Nephron (organoid): ENCODE measurements around the gene CDK11B.
"Not testable (repeated sequence)": the region's sequence is repeated elsewhere in the genome, so short reads cannot be mapped to it uniquely, and the experiment has no call there.

Experiments used
- H3K27ac Mint-ChIP-seq, 3 experiments: 2 replicates each; pipeline ENCODE4 v1.8.0; 2020; ENCODE audit warnings: mixed read lengths in 3 of 3, mild to moderate bottlenecking in 2 of 3, moderate library complexity in 1 of 3
- H3K27me3 Mint-ChIP-seq: 2 replicates; pipeline ENCODE4 v1.8.0; 2021; ENCODE audit warnings: low read depth, mild to moderate bottlenecking, moderate library complexity, mixed read lengths
- H3K36me3 Mint-ChIP-seq: 2 replicates; pipeline ENCODE4 v1.8.0; 2020; ENCODE audit warnings: low read depth, mixed read lengths
- H3K4me1 Mint-ChIP-seq: 2 replicates; pipeline ENCODE4 v1.8.0; 2020; ENCODE audit warnings: mixed read lengths
- H3K4me3 Mint-ChIP-seq, 3 experiments: 2 replicates each; pipeline ENCODE4 v1.8.0; 2020; ENCODE audit warnings: mild to moderate bottlenecking in 3 of 3, mixed read lengths in 3 of 3, moderate library complexity in 2 of 3
- H3K9me3 Mint-ChIP-seq: 2 replicates; pipeline ENCODE4 v1.8.0; 2020; ENCODE audit warnings: mixed read lengths
- TF ChIP-seq, protein P1 (sequence below), 3 experiments: fragments of 200-600 bp; sonication (generic); IDR thresholded peaks; one replicate each; pipeline ENCODE4 v1.5.0; 2021; ENCODE audit warnings: antibody characterized with exemption in 3 of 3; ENCODE audit not compliant: unreplicated experiment in 3 of 3

The CDK11B gene

DNA sequence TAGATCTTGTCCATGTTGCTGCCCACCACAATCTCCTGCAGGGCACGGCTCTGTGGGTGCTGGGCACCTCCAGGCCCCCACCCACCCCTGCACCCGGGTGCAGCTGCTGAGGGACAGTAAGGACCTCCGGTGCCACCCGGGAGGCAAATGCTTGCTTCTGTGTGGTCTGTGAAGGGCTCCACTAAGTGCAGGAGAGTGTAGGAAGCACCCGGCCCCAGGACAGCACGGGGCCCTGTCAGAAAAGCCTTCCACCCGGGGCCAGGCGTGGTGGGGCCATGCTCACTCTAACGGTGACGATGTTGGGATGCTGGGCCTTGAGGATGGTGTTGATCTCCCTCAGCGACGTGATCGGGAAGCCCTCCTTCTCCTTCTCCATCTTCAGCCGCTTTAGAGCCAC is 21.3 kb downstream of the CDK11B start:
- H3K4me1 Mint-ChIP-seq, H3K27me3 Mint-ChIP-seq, H3K4me3 Mint-ChIP-seq, H3K27ac Mint-ChIP-seq, H3K36me3 Mint-ChIP-seq, H3K9me3 Mint-ChIP-seq: not testable (repeated sequence)

DNA sequence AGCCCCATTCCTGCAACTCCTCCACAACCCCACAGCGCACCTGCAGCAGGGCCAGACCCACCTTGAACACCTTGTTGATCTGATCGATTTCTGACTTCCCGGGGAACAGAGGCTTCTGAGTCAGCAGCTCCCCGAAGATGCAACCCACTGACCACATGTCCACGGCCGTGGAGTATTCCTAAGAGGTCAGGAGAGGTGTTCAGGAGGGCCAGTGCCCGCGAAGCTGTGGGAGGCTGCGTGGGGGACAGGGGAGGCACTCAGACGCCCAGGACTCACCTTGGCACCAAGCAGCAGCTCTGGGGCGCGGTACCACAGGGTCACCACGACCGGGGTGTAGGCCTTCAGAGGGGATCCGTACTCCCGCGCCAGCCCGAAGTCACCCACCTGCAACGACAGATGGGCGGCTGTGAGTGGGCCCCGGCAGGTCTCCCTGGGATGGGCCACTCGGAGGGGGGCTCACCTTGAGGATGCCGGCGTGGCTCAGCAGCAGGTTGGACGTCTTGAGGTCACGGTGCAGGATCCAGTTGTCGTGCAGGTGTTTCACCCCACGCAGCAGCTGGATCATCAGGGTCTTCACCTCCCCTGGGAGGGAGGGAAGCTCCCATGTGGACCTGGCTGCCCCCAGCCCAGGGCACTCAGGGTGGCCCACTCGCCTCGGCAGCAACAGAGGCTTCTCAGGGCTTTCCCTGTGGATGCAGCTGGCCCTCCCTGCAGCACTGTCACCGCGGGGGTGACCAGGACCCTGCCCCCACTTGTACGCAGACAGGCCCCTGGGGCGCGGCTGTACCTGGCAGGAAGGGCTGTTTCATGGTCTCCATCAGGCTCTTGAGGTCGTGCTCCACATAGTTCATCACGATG is 22.0 kb downstream of the CDK11B start:
- not testable (repeated sequence) for H3K4me3 Mint-ChIP-seq, H3K9me3 Mint-ChIP-seq, H3K27me3 Mint-ChIP-seq, H3K4me1 Mint-ChIP-seq, H3K27ac Mint-ChIP-seq, H3K36me3 Mint-ChIP-seq

DNA sequence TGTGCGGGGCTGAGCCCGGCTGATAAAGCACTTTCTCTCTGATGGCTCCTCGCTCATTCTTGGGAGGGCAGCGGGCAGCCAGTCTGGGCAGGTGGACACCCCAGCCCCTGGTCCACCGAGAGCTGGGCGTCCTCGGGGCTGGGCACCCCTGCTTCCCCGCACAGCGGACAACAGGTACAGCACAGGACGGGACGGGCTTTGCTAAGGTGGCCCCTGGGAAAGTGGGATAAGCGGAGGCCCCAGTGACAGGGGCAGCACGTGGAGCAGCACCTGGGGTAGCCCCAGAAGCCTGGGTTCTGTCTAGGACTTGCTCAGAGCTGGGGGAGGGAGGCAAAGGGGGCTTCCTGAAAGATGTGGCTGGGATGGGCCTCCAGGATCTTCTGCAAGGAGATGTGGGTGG is 24.2 kb downstream of the CDK11B start:
- H3K27ac Mint-ChIP-seq, H3K4me1 Mint-ChIP-seq, H3K4me3 Mint-ChIP-seq, H3K27me3 Mint-ChIP-seq, H3K9me3 Mint-ChIP-seq, H3K36me3 Mint-ChIP-seq: not testable (repeated sequence)

DNA sequence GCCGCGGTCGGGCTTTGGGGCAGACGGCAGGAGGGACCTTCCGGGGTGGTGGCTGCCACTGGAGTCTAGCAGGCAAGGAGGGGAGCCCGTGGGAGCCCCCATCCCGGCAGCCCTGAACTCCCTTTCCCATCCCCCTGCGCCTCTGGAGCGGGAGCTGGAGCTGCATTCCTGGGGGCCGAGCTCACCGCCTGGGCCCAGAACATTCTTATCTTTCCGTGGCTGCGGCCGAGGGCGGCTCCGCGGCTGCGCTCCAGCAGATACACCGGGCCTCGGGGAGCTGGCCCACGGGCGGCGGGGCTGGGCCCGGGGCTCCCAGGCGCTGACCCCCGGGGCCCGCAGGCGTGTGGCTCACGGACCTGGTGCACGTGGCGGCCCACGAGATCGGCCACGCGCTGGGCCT is 25.4 kb downstream of the CDK11B start:
- not testable (repeated sequence) for H3K36me3 Mint-ChIP-seq, H3K27me3 Mint-ChIP-seq, H3K9me3 Mint-ChIP-seq, H3K27ac Mint-ChIP-seq, H3K4me1 Mint-ChIP-seq, H3K4me3 Mint-ChIP-seq

DNA sequence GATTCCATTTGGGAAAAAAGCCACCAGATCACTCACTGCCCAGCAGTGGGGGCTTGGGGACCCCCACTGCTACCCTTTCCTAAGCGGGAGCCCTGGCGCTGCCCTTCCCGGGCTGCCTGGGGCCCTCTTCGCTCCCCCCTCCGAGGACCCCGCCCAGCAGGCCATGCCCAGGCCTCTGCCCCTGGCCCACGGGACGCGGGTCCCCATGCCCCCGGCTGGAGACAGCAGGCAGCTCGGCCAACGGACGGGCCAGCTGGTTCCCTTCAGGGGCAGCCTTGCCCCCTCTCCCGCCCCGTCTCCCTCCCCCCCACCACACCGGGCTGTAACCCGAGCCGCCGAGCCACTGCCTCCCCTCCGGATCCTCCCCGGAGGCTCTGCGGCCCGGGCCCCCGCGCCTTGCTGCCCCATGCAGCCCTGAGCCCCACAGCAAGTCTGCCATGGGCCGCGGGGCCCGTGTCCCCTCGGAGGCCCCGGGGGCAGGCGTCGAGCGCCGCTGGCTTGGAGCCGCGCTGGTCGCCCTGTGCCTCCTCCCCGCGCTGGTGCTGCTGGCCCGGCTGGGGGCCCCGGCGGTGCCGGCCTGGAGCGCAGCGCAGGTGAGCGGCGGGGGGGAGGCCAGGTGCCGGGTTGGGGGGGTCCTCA is 26.9 kb downstream of the CDK11B start, which contains the start of gene MMP23B:
Gene MMP23B, plus strand, starts transcription at position 392 of the 639 bp plus-strand sequence. Its CDS starts 46 bp downstream, at position 438.
- no peaks in the 10 kb centered on the region for H3K36me3 Mint-ChIP-seq
- H3K4me3 Mint-ChIP-seq = peak within 1 kb of the TSS; percentile 75 to 78 (median 78)
- no peaks in the 10 kb centered on the region for H3K27me3 Mint-ChIP-seq
- H3K9me3 Mint-ChIP-seq = no peaks in the 10 kb centered on the region
- TF ChIP-seq, protein P1, sequence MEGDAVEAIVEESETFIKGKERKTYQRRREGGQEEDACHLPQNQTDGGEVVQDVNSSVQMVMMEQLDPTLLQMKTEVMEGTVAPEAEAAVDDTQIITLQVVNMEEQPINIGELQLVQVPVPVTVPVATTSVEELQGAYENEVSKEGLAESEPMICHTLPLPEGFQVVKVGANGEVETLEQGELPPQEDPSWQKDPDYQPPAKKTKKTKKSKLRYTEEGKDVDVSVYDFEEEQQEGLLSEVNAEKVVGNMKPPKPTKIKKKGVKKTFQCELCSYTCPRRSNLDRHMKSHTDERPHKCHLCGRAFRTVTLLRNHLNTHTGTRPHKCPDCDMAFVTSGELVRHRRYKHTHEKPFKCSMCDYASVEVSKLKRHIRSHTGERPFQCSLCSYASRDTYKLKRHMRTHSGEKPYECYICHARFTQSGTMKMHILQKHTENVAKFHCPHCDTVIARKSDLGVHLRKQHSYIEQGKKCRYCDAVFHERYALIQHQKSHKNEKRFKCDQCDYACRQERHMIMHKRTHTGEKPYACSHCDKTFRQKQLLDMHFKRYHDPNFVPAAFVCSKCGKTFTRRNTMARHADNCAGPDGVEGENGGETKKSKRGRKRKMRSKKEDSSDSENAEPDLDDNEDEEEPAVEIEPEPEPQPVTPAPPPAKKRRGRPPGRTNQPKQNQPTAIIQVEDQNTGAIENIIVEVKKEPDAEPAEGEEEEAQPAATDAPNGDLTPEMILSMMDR (IDR thresholded peaks at IDR 0.05; ENCODE audit: unreplicated experiment in 3 of 3) = no peak
- H3K4me1 Mint-ChIP-seq = no peaks in the 10 kb centered on the region
- H3K27ac Mint-ChIP-seq = no peak within 1 kb of the TSS

DNA sequence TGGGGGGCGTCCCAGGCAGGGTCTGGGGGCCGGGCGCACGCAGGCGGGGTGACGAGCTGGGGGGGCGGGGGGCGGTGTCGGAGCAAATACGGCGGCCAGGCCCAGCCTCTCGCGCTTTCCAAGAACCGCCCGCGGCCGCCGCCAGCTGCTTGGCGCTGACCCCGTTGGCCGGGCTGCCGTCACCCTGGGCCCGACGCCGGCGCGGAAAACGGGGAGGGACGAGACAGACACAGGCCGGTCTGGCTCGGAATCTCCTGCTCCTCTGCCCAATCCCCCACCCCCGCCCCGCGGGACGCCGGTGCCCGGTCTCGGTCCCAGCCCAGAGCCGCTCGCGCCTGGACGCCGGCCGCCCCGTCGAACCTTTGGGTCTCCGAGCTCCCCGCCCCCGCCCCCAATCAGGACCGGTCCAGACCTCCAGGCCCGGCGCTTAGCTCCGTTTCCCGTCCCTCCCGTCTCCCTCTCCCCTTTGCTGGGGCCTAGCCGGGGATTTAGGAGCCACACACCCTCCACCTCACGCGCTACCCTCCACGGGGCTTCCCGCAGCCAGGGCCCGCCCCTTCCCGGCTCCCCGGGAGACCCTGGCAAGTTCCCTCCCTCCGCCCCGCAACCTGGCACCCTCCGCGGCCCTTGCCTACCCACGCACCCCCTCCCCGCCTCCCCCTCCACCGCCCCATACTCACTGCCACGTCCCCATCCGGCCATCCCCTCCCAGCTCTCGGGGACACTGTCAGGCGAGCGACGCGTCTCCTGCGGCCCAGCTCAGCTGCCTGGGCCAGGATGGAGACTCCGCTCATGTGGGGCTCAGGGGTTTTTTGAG is 27.6 kb downstream of the CDK11B start:
- H3K9me3 Mint-ChIP-seq = no peaks in the 10 kb centered on the region
- no peaks in the 10 kb centered on the region for H3K36me3 Mint-ChIP-seq
- H3K4me1 Mint-ChIP-seq = no peaks in the 10 kb centered on the region
- TF ChIP-seq, protein P1 (IDR thresholded peaks at IDR 0.05; ENCODE audit: unreplicated experiment in 3 of 3) = no peak
- peak overlapping the region; percentile 75 to 78 (median 78) for H3K4me3 Mint-ChIP-seq
- no peaks in the 10 kb centered on the region for H3K27me3 Mint-ChIP-seq
- H3K27ac Mint-ChIP-seq = no peak overlapping the region

DNA sequence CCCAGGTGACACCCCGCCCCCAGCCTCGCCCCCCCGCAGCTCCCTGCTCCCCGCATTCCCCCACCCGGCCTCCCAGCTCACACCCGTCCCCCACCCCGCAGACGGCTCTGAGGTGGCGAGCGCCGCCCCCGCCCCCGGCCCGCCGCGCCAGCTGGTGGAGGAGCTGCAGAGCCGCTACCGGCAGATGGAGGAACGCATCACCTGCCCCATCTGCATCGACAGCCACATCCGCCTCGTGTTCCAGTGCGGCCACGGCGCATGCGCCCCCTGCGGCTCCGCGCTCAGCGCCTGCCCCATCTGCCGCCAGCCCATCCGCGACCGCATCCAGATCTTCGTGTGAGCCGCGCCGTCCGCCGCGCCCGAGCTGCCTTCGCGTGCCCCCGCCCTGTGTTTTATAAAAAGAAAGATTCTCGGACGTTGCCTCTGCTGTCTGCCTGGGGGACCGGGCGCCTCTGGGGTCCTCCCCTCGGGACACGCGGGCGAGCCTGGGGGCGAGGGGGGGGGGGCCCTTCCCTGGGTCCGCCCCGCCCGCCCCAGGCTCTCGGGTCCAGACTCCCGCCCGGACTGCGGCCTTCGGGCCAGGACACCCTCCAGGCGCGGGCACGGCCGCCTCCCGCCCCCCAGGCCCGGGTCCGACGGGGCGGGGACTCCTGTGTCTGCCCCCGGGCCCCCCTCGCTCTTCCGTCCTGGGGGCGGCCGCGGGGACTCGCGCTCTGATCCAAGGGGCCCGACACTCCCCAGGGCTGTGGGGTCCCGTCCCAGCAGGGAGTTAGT is 28.4 kb downstream of the CDK11B start:
- Mint-ChIP-seq H3K36me3 (no peaks in the 10 kb centered on the region), H3K4me3 (peak overlapping the region; percentile 71 to 82 (median 79)), H3K27ac (no peak overlapping the region), H3K27me3 (no peaks in the 10 kb centered on the region), H3K9me3 (no peaks in the 10 kb centered on the region), H3K4me1 (no peaks in the 10 kb centered on the region)
- TF ChIP-seq, protein P1 (IDR thresholded peaks at IDR 0.05; ENCODE audit: unreplicated experiment in 3 of 3) = no peak
